ENCODE data around the gene INF2. TPM values are rescaled to one million over a fixed set of nuclear protein-coding genes. Genes with fewer than 3 reads are reported as not detected.

The INF2 gene
- polyA plus RNA-seq, 1 donor (not counting 4 experiments of a cell fraction or from before 2014, with no cell fraction given), result 22.6 TPM

DNA sequence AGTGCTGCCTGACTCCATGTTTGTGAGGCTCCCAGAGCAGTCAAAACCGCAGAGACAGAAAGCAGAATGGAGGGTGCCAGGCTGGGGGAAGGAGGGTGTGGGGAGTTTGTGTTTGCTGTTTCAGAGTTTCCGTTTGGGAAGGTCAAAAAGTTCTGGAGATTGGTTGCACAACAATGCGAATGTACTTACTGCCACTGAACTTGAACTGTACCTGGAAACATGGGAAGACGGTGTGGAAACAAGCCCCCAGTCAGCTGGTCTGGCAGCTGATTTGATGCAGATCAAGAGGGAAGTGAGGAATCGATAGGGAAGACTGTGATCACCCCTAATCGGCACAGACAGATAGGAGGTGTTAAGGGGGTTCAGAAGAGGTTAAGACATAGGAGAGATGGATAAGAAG lies 35.3 kb upstream of the INF2 start:
- no peak overlapping the region for H3K27ac ChIP-seq (ENCODE audit: control insufficient read depth, insufficient read depth, low read length)
- no peaks in the 10 kb centered on the region for H3K36me3 ChIP-seq (ENCODE audit: control insufficient read depth in 2 of 2, extremely low read depth in 1 of 2, insufficient read depth in 2 of 2, low read length in 2 of 2)
- FAIRE-seq (no peak), DNase-seq (ENCODE audit: low read depth, low spot score) (no peak)
- peaks cover 3% of the 10 kb centered on the region for H3K9me3 ChIP-seq (ENCODE audit: control insufficient read depth, low read depth, low read length)
- H4K20me1 ChIP-seq (ENCODE audit: control insufficient read depth, extremely low read depth, insufficient read depth, low read length), result no peaks in the 10 kb centered on the region
- dilution Hi-C loops (cut with MboI; ENCODE audit: extremely low pct_ligation_motif_present, low sequenced_read_pairs), result no loop called here
- no peaks in the 10 kb centered on the region for H3K4me1 ChIP-seq (ENCODE audit: control insufficient read depth, extremely low read depth, insufficient read depth, low read length)
- H2AFZ ChIP-seq (ENCODE audit: control insufficient read depth, low read length), result no peak overlapping the region
- H3K79me2 ChIP-seq (ENCODE audit: control insufficient read depth, insufficient read depth, low read length), result no peaks in the 10 kb centered on the region
- TF ChIP-seq EZH2 (IDR thresholded peaks at IDR 0.05; ENCODE audit: low read length), result no peak
- TF ChIP-seq, protein P1, sequence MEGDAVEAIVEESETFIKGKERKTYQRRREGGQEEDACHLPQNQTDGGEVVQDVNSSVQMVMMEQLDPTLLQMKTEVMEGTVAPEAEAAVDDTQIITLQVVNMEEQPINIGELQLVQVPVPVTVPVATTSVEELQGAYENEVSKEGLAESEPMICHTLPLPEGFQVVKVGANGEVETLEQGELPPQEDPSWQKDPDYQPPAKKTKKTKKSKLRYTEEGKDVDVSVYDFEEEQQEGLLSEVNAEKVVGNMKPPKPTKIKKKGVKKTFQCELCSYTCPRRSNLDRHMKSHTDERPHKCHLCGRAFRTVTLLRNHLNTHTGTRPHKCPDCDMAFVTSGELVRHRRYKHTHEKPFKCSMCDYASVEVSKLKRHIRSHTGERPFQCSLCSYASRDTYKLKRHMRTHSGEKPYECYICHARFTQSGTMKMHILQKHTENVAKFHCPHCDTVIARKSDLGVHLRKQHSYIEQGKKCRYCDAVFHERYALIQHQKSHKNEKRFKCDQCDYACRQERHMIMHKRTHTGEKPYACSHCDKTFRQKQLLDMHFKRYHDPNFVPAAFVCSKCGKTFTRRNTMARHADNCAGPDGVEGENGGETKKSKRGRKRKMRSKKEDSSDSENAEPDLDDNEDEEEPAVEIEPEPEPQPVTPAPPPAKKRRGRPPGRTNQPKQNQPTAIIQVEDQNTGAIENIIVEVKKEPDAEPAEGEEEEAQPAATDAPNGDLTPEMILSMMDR (optimal IDR thresholded peaks at IDR 0.05 in 1 of 3, IDR thresholded peaks at IDR 0.05 in 1 of 3, conservative IDR thresholded peaks at IDR 0.05 in 1 of 3; ENCODE audit: extremely low read depth in 1 of 3, insufficient read depth in 2 of 3, low read length in 3 of 3), result no peak
- no peak overlapping the region for H3K4me3 ChIP-seq (ENCODE audit: control insufficient read depth in 2 of 3, extremely low read depth in 1 of 3, insufficient read depth in 2 of 3, low read depth in 1 of 3, low read length in 3 of 3)
- H3K9ac ChIP-seq (ENCODE audit: control insufficient read depth, extremely low read depth, insufficient read depth, low read length), result no peak overlapping the region
- no peaks in the 10 kb centered on the region for H3K9me1 ChIP-seq (ENCODE audit: control insufficient read depth, extremely low read depth, insufficient read depth, low read length)
- H3K27me3 ChIP-seq (ENCODE audit: control insufficient read depth, extremely low read depth, insufficient read depth, low read length), result peaks cover 16% of the 10 kb centered on the region
- no peak overlapping the region for H3K4me2 ChIP-seq (ENCODE audit: control insufficient read depth, extremely low read depth, insufficient read depth, low read depth, low read length)

DNA sequence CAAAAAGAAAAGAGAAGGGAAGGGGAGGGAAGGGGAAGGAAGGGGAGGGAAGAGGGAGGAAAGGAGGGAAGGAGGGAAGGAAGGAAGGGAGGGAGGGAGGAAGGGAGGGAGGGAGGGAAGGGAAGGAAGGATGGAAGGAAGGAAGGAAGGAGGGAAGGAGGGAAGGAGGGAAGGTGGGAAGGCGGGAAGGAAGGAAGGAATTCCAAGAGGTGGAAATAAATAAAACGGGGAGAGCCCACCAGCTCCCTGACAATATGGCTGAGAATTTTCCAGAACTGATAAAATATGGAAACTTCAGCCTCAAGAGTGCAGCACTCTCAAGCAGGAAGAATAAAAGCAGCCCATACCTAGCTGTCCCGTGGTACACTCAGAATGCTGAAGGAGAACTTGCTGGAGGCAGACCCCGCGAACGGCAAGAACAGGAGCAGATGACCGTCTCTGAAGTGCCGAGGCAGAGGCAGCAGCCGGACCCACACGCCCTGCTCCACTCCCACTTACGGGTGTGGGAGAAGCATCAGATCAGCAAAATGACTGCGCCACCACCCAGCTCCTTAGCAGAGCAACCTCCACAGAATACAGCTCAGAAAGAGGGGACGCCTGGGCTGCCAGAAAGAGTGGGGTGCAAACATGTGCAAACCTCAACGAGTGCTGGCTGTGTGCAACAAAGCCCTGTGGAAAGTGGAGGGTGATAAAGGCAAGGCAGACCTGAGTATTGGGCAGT lies 34.1 kb upstream of the INF2 start:
- H3K4me3 ChIP-seq (ENCODE audit: control insufficient read depth in 2 of 3, extremely low read depth in 1 of 3, insufficient read depth in 2 of 3, low read depth in 1 of 3, low read length in 3 of 3), result no peak overlapping the region
- H3K9me3 ChIP-seq (ENCODE audit: control insufficient read depth, low read depth, low read length), result peaks cover 3% of the 10 kb centered on the region
- TF ChIP-seq, protein P1 (optimal IDR thresholded peaks at IDR 0.05 in 1 of 3, IDR thresholded peaks at IDR 0.05 in 1 of 3, conservative IDR thresholded peaks at IDR 0.05 in 1 of 3; ENCODE audit: extremely low read depth in 1 of 3, insufficient read depth in 2 of 3, low read length in 3 of 3), result no peak
- TF ChIP-seq EZH2 (IDR thresholded peaks at IDR 0.05; ENCODE audit: low read length), result no peak
- no peak overlapping the region for H2AFZ ChIP-seq (ENCODE audit: control insufficient read depth, low read length)
- H3K27me3 ChIP-seq (ENCODE audit: control insufficient read depth, extremely low read depth, insufficient read depth, low read length), result peaks cover 24% of the 10 kb centered on the region
- DNase-seq (ENCODE audit: low read depth, low spot score) (no peak), FAIRE-seq (no peak)
- H3K9me1 ChIP-seq (ENCODE audit: control insufficient read depth, extremely low read depth, insufficient read depth, low read length), result no peaks in the 10 kb centered on the region
- dilution Hi-C loops (cut with MboI; ENCODE audit: extremely low pct_ligation_motif_present, low sequenced_read_pairs), result no loop called here
- H3K4me1 ChIP-seq (ENCODE audit: control insufficient read depth, extremely low read depth, insufficient read depth, low read length), result no peaks in the 10 kb centered on the region
- H3K36me3 ChIP-seq (ENCODE audit: control insufficient read depth in 2 of 2, extremely low read depth in 1 of 2, insufficient read depth in 2 of 2, low read length in 2 of 2), result no peaks in the 10 kb centered on the region
- no peak overlapping the region for H3K27ac ChIP-seq (ENCODE audit: control insufficient read depth, insufficient read depth, low read length)
- no peaks in the 10 kb centered on the region for H3K79me2 ChIP-seq (ENCODE audit: control insufficient read depth, insufficient read depth, low read length)
- no peak overlapping the region for H3K9ac ChIP-seq (ENCODE audit: control insufficient read depth, extremely low read depth, insufficient read depth, low read length)
- no peaks in the 10 kb centered on the region for H4K20me1 ChIP-seq (ENCODE audit: control insufficient read depth, extremely low read depth, insufficient read depth, low read length)
- H3K4me2 ChIP-seq (ENCODE audit: control insufficient read depth, extremely low read depth, insufficient read depth, low read depth, low read length), result no peak overlapping the region

All from keratinocyte (primary cell).